GM12873 (cell line): ENCODE results near the gene SPOCK3.

ENCODE experiments used
- TF ChIP-seq, protein P1 (sequence below): IDR thresholded peaks from 2 replicates; pipeline ENCODE4 v1.5.1; 2012; ENCODE audit warnings: low read depth, mild to moderate bottlenecking, moderate library complexity, low read length, control low read depth; ENCODE audit not compliant: insufficient read depth; ENCODE audit errors: missing control alignments

Gene SPOCK3

GRCh38 chr4:167234316-167234881, at the start of gene SPOCK3:
SPOCK3 (minus strand) TSS chr4:167234494.
- TF ChIP-seq, protein P1, sequence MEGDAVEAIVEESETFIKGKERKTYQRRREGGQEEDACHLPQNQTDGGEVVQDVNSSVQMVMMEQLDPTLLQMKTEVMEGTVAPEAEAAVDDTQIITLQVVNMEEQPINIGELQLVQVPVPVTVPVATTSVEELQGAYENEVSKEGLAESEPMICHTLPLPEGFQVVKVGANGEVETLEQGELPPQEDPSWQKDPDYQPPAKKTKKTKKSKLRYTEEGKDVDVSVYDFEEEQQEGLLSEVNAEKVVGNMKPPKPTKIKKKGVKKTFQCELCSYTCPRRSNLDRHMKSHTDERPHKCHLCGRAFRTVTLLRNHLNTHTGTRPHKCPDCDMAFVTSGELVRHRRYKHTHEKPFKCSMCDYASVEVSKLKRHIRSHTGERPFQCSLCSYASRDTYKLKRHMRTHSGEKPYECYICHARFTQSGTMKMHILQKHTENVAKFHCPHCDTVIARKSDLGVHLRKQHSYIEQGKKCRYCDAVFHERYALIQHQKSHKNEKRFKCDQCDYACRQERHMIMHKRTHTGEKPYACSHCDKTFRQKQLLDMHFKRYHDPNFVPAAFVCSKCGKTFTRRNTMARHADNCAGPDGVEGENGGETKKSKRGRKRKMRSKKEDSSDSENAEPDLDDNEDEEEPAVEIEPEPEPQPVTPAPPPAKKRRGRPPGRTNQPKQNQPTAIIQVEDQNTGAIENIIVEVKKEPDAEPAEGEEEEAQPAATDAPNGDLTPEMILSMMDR = no peak

DNA sequence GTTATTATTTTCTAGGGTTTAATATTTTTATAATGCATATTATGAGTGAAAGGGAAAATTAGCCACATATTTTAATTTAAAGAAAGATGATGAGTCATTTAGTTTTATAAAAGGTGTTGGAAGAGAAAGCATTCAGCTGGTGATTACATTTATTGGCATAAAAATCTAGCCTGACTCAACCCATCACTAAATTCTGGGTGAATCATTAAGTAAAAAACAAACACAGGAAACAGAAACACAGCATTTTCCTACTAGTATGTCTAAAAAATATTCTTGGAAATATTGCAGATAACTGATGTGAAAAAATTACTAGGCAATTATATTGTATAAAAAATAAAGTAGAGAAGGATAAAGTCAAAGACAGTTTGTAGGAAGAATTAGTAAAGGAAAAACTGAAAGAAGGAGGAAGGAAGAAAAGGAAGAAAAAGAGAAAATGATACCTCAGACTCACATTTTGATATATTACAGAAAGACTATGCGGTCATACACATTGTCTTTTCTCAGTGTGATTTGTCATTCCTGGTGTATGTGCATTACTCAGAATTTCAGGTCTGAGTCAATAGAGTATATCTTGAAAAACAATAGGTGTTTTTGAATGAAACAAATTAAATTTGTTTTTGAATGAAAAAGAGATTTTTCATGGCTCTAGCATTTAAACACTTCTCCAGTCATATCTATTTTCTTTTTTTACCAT, 48.0 kb upstream of the SPOCK3 start:
- TF ChIP-seq, protein P1 = no peak

- TF ChIP-seq, protein P1 = no peak
Observed at GRCh38 chr4:167274351-167274750, 40.1 kb upstream of the SPOCK3 start.

DNA sequence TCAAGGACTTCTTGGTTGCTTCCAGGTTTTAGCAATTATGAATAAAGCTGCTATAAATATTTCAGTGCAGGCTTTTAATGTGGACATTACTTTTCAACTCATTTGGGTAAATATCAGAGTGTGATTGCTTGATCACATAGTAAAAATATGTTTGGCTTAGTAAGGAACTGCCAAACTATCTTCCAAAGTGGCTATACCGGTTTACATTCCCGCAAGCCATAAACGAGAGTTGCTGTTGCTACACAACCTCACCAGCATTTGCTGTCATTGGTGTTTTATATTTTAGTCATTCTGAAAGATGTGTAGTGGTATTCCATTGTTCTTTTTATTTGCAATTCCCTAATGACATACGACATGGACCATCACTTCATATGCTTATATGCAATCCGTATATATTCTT, 30.9 kb upstream of the SPOCK3 start:
- TF ChIP-seq, protein P1 = no peak

DNA sequence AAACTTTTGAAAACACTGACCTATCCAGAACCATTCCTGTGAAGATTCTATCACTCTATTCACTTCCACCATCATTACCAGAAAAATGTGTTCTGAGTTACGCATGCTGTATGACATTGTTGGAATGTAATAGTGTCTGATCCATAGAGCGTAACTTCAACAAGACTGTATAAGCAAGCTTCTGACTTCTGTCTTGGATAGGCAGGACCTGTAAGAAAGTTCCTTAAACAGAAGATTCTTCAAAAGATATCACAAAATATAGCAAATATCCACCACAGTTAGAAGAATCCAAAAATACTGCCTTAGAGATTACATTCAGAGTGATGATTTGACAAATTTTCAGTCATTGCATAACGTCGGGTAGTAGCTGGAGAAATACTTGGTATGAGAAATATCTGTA, 14.0 kb upstream of the SPOCK3 start:
- TF ChIP-seq, protein P1 = no peak

- TF ChIP-seq, protein P1 = no peak
Observed at GRCh38 chr4:167239627-167240026, 5.3 kb upstream of the SPOCK3 start.

GRCh38 chr4:167238226-167238625, 3.9 kb upstream of the SPOCK3 start:
- TF ChIP-seq, protein P1 = no peak
